ENCODE results near the gene GEMIN7.

Gene GEMIN7

DNA sequence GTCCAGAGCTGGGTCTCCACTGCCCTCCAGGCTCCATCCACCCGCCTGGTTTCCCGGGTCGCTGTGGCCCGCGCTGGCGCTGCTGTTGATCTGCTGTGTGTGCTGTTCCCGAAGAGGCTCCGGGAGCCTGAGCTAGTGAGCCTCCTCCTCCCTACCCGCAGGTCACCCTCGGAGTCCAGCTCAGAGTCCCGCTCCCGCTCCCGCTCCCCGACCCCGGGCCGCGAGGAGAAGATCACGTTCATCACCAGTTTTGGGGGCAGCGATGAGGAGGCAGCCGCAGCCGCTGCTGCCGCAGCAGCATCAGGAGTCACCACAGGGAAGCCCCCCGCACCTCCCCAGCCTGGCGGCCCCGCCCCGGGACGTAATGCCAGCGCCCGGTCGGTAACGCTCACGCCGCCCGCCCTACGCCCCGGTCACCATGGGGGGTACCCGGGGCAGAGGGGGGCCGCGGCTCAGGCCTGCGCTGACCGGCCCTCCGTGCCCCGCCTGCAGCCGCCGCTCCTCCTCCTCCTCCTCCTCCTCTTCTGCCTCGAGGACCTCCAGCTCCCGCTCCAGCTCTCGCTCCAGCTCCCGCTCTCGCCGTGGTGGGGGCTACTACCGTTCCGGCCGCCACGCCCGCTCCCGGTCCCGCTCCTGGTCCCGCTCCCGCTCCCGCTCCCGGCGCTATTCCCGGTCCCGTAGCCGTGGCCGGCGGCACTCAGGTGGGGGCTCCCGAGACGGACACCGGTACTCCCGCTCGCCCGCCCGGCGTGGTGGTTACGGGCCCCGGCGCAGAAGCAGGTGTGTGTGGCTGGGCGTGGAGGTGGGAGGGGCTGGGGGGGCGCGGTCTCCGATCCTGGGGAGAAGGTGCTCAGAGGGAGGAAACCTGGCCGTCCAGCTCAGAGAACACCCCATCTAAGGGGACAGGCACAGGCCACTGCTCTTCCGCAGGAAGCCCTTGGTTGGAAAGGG lies 14.9 kb upstream of the GEMIN7 start:
- no peak for DNase-seq

DNA sequence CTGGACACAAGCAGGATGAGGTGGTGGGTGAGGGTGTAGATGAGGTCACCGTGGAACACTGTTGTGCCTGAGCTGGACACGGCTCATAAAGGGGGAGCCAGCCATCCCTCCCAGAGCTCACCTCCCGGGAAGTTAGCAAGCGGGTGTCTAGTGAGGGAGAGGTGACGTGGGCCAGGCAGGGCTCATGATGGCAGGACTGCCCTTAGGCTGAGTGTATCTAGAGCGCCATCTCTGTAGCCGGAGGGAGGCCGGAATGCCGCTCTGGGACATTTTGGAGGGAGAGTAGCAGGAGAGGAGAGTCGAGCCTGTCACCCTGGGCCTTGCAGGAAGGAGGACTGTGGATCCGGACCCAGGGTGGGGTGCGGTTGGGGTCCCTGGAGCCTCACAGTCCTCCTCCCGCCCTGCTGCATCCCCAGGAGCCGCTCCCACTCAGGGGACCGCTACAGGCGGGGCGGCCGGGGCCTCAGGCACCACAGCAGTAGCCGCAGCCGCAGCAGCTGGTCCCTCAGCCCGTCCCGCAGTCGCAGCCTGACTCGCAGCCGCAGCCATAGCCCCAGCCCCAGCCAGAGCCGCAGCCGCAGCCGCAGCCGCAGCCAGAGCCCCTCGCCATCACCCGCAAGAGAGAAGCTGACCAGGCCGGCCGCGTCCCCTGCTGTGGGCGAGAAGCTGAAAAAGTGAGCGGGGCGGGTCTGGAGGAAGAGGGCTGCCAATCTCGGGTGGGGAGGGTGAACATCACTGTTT lies 12.0 kb upstream of the GEMIN7 start:
- DNase-seq: no peak

DNA sequence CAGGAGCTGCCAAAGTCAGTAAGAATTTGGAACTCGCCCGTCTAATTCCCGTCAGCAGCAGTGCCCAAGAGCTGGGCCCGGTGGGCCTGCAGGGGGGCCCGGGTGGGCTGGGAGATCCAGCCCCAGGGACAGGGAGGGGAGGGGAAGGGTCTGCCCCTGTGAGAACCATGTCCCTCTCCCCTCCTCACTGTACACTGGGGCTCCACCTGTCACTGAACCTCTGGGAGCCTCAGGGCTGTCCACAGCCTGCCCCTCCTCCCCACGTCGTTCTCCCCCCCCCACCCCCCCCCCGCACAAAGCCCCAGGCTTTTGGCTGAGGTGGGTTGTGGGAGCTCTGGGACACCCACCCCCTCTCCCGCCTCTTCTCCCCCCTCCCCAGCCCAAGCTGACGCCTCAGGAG lies 11.0 kb upstream of the GEMIN7 start:
- no peak for DNase-seq

DNA sequence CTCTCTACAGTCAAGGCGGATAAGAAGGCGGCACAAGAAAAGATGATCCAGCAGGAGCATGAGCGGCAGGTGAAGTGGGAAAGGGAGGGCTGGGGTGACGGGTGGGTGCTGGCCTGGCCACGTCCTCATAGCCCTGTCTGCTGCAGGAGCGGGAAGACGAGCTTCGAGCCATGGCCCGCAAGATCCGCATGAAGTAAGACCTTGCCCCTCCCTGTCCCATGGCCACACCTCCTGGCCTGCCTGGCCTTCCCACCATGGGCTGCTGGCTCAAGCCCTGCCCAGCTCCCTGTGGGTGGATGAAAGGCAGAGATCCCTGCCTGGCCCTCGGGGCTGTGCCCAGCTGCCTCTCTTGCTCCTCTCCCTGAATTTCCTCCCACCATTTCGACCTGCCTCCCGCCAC lies 10.0 kb upstream of the GEMIN7 start:
- DNase-seq: no peak

DNA sequence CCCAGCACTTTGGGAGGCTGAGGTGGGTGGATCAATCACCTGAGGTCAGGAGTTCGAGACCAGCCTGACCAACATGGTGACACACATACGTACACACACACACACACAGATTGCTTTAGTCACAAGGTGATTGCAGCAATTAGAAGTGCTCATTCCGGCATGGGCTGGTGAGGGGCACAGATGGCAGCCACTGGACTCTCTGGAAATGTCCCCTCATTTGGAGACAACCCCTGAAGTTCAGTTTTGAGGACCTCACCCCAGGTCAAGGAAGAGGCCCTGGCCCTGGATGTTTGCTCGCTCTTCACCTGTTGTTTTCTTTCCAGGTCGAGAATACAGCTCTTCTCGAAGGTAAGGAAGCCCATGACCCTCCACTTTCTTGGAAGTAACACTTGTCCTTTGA lies 8.8 kb upstream of the GEMIN7 start:
- DNase-seq: no peak

DNA sequence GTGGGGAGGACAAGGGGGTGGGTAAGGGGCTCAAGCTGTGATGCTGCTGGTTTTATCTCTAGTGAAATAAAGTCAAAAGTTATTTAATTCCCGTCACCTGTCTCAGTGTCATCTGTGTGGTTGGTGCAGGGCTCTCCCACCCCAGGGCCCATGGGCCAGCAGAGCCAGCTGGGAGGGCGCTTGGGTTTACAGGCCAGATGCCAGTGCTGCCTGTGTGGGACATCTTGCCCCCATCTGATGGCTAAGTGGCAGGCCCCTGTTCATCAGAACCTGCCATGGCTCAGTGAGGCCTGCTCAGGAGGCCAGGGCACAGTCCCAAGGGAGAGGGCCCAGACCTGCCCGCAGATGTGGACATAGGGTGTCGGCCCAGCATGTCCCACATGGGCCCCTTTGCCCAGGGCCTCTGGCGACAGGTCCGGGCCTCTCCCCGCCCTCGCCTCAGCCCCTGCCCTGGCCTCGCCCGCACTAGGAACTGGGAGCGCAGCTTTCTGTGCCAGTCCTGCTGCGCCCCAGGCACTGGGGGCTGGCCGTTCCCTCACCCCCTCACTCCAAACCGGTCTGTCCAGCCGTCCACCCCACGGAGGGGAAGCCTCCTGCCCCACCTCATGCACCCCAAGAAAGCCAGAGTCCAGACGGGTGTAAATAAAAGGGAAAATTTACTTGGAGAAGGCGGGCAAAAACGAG lies 8.1 kb upstream of the GEMIN7 start:
- DNase-seq: no peak

DNA sequence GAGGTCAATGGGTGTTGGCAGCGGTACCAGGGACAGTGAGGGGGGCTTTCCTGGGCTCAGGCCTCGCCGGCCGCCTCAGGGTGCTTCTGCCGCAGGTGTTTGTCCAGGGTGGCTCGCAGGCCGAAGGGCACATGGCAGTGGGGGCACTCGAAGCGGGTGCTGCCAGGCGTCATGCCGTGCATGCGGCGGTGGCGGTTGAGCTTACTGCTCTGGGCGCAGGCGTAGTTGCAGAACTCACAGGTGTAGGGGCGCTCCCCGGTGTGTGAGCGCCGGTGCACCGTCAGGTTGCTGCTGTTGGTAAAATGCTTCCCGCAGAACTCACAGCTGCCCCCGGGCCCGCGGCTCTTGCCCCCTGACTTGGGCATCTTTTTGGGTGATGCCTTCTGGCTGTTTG lies 7.5 kb upstream of the GEMIN7 start:
- no peak for DNase-seq

DNA sequence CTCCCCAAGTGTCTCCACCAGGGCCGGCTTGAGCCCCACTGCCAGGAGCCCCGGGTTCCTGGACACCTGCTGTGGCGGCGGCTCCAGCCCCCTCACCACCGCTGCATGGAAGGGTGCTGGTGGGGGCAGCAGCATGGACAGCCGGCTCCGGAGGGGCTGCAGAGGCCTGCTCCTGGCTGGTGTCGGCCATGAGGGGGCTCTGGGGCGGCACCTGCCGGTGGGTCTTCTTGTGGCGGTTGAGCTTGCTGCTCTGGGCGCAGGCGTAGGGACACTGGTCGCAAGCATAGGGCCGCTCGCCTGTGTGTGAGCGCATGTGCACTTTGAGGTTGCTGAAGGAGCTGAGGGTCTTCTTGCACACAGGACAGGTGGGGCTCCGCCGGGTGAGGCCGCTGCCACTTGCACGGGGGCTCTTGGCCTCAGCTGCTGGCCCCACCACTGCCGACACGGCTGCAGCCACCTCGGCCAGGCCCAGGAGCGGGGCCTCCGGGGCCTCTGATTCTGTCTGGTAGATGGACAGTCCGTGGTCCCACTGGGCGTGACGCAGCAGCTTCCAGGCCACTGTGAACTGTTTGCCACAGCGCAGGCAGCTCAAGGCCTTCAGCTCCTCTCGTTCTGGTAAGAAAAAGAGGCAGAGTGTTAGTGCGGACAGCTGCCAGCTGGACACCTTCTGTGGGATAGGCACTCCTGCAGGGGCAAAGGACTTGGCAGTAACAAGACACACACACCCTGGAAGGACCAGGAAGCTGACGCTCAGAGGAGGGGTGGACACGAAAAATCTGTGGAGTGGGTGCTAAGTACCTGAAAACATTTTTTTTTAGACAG lies 6.9 kb upstream of the GEMIN7 start:
- no peak for DNase-seq

DNA sequence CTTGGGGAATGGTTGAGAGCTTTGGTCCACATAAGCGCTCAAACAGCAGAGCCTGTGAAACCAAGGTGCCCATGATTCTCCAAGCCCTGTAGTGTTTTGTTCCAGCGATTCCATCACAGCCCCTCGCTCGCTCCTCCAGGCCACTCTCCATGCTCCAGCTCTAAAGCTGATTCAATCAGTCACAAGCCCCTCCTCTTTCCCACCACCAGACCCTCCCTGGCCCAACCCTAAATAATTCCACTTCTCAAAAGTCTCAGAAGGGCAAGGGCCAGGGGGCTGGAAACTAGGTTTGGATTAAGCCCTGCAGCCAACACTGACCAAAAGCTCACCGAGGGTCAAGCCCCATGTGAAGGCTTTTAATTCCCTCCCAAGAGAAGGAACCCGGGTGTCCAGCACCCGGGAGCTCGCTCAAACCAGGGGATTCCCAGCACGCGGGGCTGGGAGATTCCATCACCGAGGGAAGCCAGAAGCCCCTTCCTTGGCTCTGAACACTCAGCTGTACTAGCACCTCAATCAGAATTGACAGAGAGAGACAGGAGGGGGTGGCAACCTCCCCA lies 4.2 kb upstream of the GEMIN7 start:
- DNase-seq: no peak

DNA sequence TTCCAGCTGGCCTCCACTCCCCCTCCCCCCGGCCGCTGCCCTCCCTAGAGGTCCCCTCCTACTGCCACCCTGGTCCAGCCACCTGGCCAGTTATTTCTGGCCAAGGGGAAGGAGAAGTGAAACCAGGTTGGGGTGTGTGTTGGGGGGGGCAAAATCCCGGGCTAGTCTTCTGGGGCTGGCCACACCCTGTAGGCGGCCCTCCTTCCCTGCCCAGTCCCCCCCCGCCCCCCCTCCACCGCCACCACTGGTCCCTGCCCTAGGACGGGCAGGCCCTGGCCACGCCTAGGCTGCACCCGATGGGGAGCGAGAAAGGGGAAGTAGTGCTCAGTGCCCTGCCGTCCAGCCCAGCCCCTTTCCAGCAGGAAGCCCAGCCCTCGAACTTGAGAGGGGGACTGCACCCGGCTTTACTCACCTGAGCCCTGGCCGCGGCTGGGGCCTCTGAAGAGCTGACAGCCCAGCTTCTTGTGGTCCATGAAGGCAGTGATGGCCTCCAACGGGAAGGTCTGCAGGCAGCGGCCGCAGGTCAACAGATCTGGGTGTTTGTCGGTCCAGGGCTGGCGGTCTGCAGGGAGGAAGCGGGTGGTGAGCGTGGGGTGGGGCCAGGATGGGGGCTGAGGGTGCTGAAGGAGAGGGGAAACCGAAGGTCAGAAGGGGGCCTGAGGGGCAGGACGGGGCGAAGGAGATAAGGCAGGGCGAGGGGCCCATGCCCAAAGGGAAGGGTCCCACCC lies 3.6 kb upstream of the GEMIN7 start:
- DNase-seq: peak; percentile 24

DNA sequence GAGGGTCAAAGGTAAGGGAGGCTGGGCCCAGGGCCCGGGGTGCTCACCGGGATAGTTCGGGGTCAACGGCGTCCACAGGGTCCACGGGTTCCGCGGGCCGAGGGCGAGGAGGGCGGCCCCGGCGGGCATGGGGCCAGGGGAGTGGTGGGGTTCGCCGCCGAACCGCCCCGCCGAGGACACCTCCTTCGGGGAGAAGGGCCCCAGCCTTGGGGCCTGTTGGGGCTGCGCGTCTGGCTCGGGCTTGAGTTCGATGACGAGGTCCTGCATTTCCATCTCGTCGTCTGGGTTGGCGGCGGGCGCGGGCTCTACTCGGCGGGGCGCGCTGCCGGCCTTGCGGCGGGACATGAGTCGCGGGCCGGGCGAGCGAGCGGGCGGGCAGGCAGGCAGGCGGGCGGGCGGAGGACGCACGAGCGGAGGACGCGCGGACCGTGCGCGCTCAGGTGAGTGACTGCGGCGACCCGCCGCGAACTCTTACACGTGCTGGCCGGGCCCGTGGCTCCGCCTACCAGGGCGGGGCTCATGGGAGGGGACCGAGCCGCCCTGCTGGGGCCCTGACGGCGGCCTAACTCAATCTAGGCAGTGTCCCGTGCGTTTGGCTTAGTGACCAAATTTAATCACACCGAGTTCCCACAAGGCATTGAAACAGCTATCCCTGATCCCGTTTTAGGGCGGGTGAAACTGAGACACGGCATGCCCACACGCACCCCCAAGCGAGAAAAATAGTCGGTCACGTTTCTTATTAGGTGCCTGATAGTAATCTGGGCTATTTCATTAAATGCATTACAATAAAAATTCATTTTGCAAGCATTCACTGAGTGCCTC lies 2.8 kb upstream of the GEMIN7 start, which contains the start of gene ZNF296:
TSS of gene ZNF296 (minus strand) at position 450 of the 822 bp plus-strand sequence. CDS start at position 345, 105 bp downstream.
- peak; percentile 86 for DNase-seq

DNA sequence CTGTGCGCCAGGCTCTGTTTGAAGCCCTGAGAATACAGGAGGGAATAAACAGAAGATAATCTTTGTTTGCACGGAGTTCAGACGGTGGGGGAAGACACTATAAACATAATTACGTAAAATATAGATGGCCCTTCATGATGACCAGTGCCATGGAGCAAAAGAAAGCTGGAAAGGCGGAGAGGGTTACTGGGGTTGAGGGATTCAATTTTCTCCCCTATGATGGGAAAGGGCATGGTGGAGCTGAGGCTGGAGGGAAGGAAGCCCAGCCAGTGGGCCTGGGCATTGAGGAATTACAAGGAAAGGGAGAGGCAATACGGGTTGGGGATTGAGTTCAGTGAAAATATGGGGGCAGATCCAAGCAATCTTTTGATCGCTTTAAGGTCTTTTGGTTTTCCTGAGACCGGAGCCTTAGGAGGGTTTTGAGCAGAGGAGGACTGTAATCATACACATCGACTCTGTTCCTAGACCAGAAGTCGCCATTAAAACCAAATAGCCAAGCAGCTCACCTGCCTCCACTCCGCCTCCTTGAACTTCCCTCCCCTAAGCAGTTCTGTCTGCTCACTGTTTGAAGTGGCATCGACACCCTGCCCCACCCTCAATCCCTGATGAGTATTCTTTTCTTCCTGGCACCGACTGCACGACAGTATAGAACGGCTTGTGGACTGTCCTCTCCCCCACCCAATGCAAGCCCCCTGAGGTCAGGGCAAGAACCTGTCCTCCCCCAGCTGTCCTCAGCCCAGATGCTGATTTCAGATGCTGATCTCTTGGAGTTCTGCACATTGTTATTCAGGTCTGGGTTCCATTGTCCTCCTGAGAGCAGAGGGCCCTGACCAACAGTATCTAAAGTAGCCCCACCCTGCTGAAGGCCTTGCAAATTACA lies 2.0 kb upstream of the GEMIN7 start:
- no peak for DNase-seq

DNA sequence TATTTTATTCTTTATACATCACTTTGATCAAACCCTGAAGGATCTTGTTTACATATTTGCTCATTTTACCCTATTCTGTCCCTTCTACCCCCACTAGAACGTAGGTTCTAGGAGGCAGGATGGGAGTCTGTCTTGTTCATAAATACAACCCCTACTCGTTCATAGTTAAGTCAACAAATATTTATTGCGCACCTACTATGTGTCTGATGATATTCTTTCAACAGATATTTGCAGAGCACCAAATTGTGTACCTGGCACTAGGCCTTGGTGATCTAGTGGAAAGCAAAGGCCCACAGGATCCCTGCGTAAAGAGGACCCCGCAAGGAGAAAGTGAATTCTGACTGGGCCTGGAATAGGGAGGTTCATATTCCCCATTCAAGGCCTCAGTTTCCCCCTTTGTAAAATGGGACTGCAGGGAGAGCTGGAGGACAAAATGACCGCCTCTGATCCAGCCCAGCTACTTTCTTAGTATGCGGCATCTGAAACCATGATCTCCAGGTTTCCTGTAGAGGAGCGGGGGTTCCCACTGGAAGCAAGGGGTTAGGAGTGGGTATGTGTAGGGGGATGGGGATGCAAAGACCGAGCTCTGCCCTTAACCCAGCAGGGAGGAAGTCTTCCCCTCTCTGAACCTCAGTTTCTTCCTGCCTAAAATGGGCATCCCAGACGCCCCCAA lies 534 bp upstream of the GEMIN7 start:
- DNase-seq: no peak

DNA sequence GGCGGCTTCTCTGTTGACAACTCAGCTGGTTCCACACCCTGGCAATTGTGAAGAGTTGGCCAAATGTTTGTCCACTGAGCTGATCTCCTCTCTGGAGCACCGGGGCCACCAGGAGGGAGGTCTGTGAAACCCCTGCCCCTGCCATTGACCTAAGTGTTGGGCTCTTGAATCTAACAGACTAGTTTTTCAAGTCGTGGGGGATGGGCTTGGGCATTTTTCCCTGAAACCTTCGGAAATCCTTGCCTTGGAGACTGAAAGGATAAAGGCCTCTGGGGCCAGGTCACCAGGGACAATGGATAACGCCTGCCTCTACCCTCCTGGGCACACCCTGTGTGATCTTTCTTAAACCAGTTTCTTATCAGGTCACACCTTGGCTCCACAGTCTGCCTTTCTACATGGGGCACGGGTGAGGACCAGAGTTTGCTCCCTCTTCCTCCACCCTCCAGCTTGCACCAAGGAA lies 881 bp downstream of the GEMIN7 start:
- DNase-seq: no peak

DNA sequence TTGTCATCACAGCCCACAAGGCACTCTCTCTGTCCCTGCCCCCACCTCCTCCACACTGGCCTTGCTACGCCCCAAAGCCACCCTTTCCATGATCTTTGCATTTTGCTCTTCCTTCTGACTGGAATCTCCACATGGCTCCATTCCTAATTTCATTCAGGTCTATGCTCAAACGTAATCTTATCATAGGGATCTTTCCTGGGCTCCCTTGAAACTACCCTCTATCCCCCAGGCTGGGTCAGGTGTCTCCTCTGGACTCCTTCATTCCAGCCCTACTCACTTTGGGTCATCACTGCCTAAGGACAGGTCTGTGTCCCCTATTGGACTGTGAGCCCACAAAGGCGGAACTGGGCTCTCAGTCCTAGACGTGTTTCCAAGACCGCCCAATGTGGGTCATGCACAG lies 3.1 kb downstream of the GEMIN7 start:
- no peak for DNase-seq

DNA sequence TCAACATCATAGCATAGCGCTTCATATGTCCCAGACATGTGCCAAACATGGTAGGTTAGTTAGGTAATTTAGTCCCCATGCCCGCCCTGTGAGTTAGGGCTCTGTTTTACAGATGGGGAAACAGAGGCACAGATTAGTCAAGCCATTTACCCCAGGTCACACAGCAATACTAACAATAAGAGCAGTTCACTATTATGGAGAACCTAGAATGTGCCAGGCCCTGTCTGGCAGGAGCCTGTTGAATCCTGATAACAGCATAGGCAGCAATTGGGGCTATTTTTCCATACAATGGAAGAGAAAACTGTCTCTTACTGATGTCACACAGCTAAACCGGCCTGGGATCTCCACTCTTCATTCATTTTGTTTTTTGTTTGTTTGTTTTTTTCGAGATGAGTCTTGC lies 7.4 kb downstream of the GEMIN7 start:
- DNase-seq: no peak

DNA sequence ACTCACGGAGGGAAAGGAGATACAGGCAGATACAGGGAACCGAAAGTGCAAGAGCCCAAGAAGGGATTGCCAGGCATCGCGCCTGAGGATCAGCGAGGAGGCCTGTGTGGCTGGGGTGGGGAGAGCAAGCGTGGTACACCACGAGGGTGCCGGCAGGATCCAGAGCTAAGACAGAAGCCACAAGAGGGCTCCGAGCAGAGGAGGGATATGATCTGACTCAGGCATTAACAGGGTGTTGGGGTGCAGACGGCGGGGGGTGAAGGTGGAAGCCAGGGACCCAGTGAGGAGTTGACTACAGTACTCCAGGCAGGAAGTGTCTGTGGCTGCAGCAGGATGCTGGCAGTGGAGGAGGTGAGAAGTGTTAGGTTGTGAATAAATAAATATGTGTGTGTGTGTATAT lies 8.5 kb downstream of the GEMIN7 start:
- DNase-seq: peak; percentile 56

DNA sequence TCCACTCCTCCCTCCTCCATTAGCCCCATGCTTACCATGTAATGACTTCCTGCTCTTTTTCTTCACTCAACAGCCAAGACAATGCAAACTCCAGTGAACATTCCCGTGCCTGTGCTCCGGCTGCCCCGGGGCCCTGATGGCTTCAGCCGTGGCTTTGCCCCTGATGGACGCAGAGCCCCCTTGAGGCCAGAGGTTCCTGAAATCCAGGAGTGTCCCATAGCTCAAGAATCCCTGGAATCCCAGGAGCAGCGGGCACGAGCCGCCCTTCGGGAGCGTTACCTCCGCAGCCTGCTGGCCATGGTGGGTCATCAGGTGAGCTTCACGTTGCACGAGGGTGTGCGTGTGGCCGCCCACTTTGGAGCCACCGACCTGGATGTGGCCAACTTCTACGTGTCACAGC lies 11.0 kb downstream of the GEMIN7 start:
- DNase-seq: no peak

DNA sequence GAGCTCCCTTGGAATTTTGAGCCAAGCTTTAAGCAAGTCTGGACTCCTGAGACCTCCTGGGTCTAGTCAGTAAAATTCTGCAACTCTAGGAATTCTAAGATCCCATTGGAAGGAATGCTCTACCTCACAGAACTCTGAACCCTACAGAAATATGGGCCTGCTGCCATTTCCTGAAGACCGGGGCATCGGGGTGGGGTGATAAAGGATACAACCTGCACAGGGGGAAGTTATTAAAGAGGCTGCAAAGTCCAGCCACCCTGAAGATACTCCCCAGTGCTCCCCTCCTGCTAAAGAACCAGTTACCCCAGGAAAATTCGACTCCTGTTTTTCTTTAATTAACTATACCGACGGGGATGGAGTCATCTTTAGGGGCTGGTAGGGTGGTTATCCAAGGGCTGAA lies 11.5 kb downstream of the GEMIN7 start:
- DNase-seq: no peak
